H1 (cell line): ENCODE data around the gene GSTM2. TPM values are rescaled to one million over a fixed set of nuclear protein-coding genes. Genes with fewer than 3 reads are reported as not detected.

Experiments used
- ATF2 ChIP-seq: IDR thresholded peaks from 2 replicates; pipeline ENCODE4 v1.6.1; 2012; ENCODE audit warnings: low read length, inconsistent platforms
- CBX8 ChIP-seq: fragments of 300-800, 300-1000 bp; sonication (generic); IDR thresholded peaks from 2 replicates; pipeline ENCODE4 v1.7.1; 2016; ENCODE audit warnings: low read depth, low read length, borderline replicate concordance
- CHD2 ChIP-seq: IDR thresholded peaks from 2 replicates; pipeline ENCODE4 v1.6.1; 2012; ENCODE audit warnings: low read length, improper control_type of control experiment
- HDAC2 ChIP-seq, 2 experiments: fragments of 300-600 bp in 1 of 2; sonication (generic) in 1 of 2; IDR thresholded peaks; 2 replicates each; pipeline ENCODE4 v1.6.1; 2011 to 2012; ENCODE audit warnings: low read depth in 2 of 2, low read length in 2 of 2, mild to moderate bottlenecking in 2 of 2, moderate library complexity in 2 of 2, borderline replicate concordance in 1 of 2, inconsistent platforms in 1 of 2
- HDAC6 ChIP-seq: IDR thresholded peaks from one replicate; pipeline ENCODE4 v1.7.1; 2012; ENCODE audit warnings: low read depth, mild to moderate bottlenecking, inconsistent platforms, low read length, moderate library complexity
- POLR2A ChIP-seq, 2 experiments: IDR thresholded peaks; 1 replicate in 1 of 2; 2 replicates in 1 of 2; pipeline ENCODE4 v1.6.1; 2011; ENCODE audit warnings: low read depth in 2 of 2, low read length in 2 of 2, mild to moderate bottlenecking in 2 of 2; ENCODE audit errors: control extremely low read depth in 1 of 2
- RXRA ChIP-seq: IDR thresholded peaks from 2 replicates; pipeline ENCODE4 v1.6.1; 2011; ENCODE audit warnings: low read depth, mild to moderate bottlenecking, low read length, moderate library complexity; ENCODE audit not compliant: insufficient read depth
- SIX5 ChIP-seq: IDR thresholded peaks from 2 replicates; pipeline ENCODE4 v1.6.1; 2011; ENCODE audit warnings: mild to moderate bottlenecking, low read depth, low read length
- SRF ChIP-seq: IDR thresholded peaks from 2 replicates; pipeline ENCODE4 v1.6.1; 2011; ENCODE audit warnings: mild to moderate bottlenecking, low read depth, low read length, moderate library complexity
- polyA plus RNA-seq, 7 experiments: library from polyadenylated mRNA; depleted of rRNA in 3 of 7; stranded (reverse) in 5 of 7; unstranded in 2 of 7; fragments of >200 nt in 5 of 7; fragments of 200-250 nt in 2 of 7; gene quantifications; 1 replicate in 5 of 7; 2 replicates in 1 of 7; 4 replicates in 1 of 7; pipeline versions ENCODE4 v1.2.1 to v1.2.3, GENCODE V29; 2011 to 2013; ENCODE audit warnings: missing spikeins in 2 of 7, mixed read lengths in 2 of 7
- total RNA-seq: library from RNA; stranded (reverse); fragmentation: NEBNext Ultra II Directional; extraction: Animal tissue kit (Norgen Biotek cat#: 25700); gene quantifications from 2 replicates; pipeline ENCODE4 v1.2.1, GENCODE V29; 2021
- TF ChIP-seq, protein P1 (sequence below): fragments of 300-600 bp; sonication (generic); IDR thresholded peaks from 2 replicates; pipeline ENCODE4 v1.7.1; 2012; ENCODE audit warnings: low read length, moderate library complexity, mild to moderate bottlenecking, inconsistent platforms; ENCODE audit not compliant: insufficient replicate concordance

Gene GSTM2
- total and polyA plus RNA-seq, 2 of the 8 experiments (the other 6 are each of a cell fraction or from before 2014, with no cell fraction given) = 9.6 to 23.1 TPM

GRCh38 chr1:109719337-109719837, 51.5 kb downstream of the GSTM2 start (continued):
- TF ChIP-seq, protein P1, sequence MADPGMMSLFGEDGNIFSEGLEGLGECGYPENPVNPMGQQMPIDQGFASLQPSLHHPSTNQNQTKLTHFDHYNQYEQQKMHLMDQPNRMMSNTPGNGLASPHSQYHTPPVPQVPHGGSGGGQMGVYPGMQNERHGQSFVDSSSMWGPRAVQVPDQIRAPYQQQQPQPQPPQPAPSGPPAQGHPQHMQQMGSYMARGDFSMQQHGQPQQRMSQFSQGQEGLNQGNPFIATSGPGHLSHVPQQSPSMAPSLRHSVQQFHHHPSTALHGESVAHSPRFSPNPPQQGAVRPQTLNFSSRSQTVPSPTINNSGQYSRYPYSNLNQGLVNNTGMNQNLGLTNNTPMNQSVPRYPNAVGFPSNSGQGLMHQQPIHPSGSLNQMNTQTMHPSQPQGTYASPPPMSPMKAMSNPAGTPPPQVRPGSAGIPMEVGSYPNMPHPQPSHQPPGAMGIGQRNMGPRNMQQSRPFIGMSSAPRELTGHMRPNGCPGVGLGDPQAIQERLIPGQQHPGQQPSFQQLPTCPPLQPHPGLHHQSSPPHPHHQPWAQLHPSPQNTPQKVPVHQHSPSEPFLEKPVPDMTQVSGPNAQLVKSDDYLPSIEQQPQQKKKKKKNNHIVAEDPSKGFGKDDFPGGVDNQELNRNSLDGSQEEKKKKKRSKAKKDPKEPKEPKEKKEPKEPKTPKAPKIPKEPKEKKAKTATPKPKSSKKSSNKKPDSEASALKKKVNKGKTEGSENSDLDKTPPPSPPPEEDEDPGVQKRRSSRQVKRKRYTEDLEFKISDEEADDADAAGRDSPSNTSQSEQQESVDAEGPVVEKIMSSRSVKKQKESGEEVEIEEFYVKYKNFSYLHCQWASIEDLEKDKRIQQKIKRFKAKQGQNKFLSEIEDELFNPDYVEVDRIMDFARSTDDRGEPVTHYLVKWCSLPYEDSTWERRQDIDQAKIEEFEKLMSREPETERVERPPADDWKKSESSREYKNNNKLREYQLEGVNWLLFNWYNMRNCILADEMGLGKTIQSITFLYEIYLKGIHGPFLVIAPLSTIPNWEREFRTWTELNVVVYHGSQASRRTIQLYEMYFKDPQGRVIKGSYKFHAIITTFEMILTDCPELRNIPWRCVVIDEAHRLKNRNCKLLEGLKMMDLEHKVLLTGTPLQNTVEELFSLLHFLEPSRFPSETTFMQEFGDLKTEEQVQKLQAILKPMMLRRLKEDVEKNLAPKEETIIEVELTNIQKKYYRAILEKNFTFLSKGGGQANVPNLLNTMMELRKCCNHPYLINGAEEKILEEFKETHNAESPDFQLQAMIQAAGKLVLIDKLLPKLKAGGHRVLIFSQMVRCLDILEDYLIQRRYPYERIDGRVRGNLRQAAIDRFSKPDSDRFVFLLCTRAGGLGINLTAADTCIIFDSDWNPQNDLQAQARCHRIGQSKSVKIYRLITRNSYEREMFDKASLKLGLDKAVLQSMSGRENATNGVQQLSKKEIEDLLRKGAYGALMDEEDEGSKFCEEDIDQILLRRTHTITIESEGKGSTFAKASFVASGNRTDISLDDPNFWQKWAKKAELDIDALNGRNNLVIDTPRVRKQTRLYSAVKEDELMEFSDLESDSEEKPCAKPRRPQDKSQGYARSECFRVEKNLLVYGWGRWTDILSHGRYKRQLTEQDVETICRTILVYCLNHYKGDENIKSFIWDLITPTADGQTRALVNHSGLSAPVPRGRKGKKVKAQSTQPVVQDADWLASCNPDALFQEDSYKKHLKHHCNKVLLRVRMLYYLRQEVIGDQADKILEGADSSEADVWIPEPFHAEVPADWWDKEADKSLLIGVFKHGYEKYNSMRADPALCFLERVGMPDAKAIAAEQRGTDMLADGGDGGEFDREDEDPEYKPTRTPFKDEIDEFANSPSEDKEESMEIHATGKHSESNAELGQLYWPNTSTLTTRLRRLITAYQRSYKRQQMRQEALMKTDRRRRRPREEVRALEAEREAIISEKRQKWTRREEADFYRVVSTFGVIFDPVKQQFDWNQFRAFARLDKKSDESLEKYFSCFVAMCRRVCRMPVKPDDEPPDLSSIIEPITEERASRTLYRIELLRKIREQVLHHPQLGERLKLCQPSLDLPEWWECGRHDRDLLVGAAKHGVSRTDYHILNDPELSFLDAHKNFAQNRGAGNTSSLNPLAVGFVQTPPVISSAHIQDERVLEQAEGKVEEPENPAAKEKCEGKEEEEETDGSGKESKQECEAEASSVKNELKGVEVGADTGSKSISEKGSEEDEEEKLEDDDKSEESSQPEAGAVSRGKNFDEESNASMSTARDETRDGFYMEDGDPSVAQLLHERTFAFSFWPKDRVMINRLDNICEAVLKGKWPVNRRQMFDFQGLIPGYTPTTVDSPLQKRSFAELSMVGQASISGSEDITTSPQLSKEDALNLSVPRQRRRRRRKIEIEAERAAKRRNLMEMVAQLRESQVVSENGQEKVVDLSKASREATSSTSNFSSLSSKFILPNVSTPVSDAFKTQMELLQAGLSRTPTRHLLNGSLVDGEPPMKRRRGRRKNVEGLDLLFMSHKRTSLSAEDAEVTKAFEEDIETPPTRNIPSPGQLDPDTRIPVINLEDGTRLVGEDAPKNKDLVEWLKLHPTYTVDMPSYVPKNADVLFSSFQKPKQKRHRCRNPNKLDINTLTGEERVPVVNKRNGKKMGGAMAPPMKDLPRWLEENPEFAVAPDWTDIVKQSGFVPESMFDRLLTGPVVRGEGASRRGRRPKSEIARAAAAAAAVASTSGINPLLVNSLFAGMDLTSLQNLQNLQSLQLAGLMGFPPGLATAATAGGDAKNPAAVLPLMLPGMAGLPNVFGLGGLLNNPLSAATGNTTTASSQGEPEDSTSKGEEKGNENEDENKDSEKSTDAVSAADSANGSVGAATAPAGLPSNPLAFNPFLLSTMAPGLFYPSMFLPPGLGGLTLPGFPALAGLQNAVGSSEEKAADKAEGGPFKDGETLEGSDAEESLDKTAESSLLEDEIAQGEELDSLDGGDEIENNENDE = no peak
- TF ChIP-seq RXRA (no peak), HDAC2 (IDR thresholded peaks at IDR 0.05; ENCODE audit: borderline replicate concordance in 1 of 2, low read depth in 2 of 2, low read length in 2 of 2) (no peak), SRF (no peak), SIX5 (no peak), POLR2A (IDR thresholded peaks at IDR 0.05; ENCODE audit: control extremely low read depth in 1 of 2, low read depth in 2 of 2, low read length in 2 of 2) (no peak), CHD2 (no peak), CBX8 (no peak), ATF2 (no peak), HDAC6 (no peak)
